ENCODE data around the gene KANK3. TPM values are rescaled to one million over a fixed set of nuclear protein-coding genes. Genes with fewer than 3 reads are reported as not detected.

The KANK3 gene
- total and polyA plus RNA-seq, 9 of the 15 experiments (the other 6 are each of a cell fraction or from before 2014, with no cell fraction given) = 0.03 to 0.40 (median 0.08) TPM; not detected in 6

DNA sequence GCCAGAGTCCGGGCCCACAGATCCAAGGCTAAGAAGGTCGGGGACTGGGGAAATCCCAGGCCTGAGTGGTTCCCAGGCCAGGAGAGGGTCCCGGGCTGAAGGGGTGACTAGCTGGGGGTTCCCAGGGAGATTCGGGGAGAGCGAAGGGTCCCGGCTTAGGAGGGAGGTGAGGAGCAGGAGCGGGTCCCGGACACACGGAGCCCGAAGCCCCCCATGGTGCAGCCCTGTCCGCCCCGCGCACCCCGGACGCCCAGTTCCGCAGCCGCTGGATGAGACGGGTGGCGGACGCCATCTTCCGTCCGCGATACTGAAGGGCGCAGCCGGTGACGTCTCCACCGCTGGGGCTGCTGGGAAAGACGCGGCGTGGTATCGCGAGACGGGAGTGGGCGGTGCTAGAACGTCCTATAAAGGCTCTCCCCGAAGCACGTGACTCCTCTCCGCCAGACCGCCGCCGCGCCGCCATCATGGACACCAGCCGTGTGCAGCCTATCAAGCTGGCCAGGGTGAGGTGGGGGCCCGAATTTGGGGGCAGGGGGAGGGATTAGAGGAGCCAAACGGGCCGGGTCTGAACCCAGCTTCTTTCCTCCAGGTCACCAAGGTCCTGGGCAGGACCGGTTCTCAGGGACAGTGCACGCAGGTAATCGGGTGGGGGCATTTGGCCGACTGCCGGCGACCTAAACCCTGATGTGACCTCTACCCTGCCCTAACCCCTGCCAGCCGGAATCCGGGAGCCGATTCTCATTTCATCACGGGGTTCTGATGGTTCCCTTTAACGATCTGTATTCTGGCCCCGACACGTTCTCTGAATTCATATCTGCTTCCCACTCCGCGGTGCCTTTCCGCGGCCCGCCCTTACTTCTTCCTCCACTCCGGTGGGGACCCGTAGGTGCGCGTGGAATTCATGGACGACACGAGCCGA lies 21.7 kb downstream of the KANK3 start, which contains the start of the genes NDUFA7 and RPS28 (continued):
- TF ChIP-seq SOX6 (IDR thresholded peaks at IDR 0.05) (no peak), ETV6 (IDR thresholded peaks at IDR 0.05; ENCODE audit: borderline replicate concordance in 1 of 2, low read depth in 2 of 2, low read length in 1 of 2) (no peak), ETV6 (CRISPR knock-in tag; IDR thresholded peaks at IDR 0.05; ENCODE audit: borderline replicate concordance) (0 out of 2 replicates have a peak, but pooled peaks have one; percentile 16), NRF1 (conservative IDR thresholded peaks at IDR 0.05 in 1 of 2, IDR thresholded peaks at IDR 0.05 in 1 of 2) (peak; percentile 48 to 62; a peak in 3 of 4 replicates), CEBPB (tag; IDR thresholded peaks at IDR 0.05) (no peak), TAL1 (IDR thresholded peaks at IDR 0.05) (no peak), ZNF766 (CRISPR knock-in tag; conservative IDR thresholded peaks at IDR 0.05) (no peak), E2F3 (CRISPR knock-in tag; IDR thresholded peaks at IDR 0.05) (no peak), ZNF23 (CRISPR knock-in tag; IDR thresholded peaks at IDR 0.05) (no peak), HIVEP1 (CRISPR knock-in tag; IDR thresholded peaks at IDR 0.05) (no peak), PURB (CRISPR knock-in tag; IDR thresholded peaks at IDR 0.05; ENCODE audit: low read depth) (no peak), RBM22 (IDR thresholded peaks at IDR 0.05; ENCODE audit: low read depth, low read length, poor library complexity, severe bottlenecking) (no peak), MTA3 (IDR thresholded peaks at IDR 0.05; ENCODE audit: borderline replicate concordance) (peak; percentile 99), NFIX (CRISPR knock-in tag; IDR thresholded peaks at IDR 0.05; ENCODE audit: low read depth) (no peak), FOXA1 (IDR thresholded peaks at IDR 0.05; ENCODE audit: borderline replicate concordance) (no peak), MBD2 (IDR thresholded peaks at IDR 0.05; ENCODE audit: borderline replicate concordance, low read depth) (peak; percentile 90), IFI16 (CRISPR knock-in tag; IDR thresholded peaks at IDR 0.05) (no peak), ATF3 (IDR thresholded peaks at IDR 0.05) (peak; percentile 25; the same call in 1 of the 2 replicates), ATF3 (CRISPR knock-in tag; conservative IDR thresholded peaks at IDR 0.05) (no peak; the same call in 1 of the 2 replicates), RB1 (IDR thresholded peaks at IDR 0.05; ENCODE audit: low read depth) (peak; percentile 75), ATF7 (IDR thresholded peaks at IDR 0.05) (peak; percentile 93), ZBTB1 (CRISPR knock-in tag; IDR thresholded peaks at IDR 0.05; ENCODE audit: borderline replicate concordance, low read depth) (0 out of 2 replicates have a peak, but pooled peaks have one; percentile 14), PREB (CRISPR knock-in tag; IDR thresholded peaks at IDR 0.05) (no peak), YY1 (IDR thresholded peaks at IDR 0.05; ENCODE audit: borderline replicate concordance in 1 of 3, control insufficient read depth in 1 of 3, extremely low read depth in 1 of 3, insufficient read depth in 3 of 3, insufficient read length in 1 of 3, insufficient replicate concordance in 2 of 3, low read depth in 1 of 3, low read length in 2 of 3) (peak; percentile 85 to 97 (median 96))
- TF ChIP-seq, protein P1, sequence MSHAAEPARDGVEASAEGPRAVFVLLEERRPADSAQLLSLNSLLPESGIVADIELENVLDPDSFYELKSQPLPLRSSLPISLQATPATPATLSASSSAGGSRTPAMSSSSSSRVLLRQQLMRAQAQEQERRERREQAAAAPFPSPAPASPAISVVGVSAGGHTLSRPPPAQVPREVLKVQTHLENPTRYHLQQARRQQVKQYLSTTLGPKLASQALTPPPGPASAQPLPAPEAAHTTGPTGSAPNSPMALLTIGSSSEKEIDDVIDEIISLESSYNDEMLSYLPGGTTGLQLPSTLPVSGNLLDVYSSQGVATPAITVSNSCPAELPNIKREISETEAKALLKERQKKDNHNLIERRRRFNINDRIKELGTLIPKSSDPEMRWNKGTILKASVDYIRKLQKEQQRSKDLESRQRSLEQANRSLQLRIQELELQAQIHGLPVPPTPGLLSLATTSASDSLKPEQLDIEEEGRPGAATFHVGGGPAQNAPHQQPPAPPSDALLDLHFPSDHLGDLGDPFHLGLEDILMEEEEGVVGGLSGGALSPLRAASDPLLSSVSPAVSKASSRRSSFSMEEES (CRISPR knock-in tag; IDR thresholded peaks at IDR 0.05) = peak; percentile 99

Measured in K562 (cell line).